WTC11 (cell line): ENCODE data around the gene ITPKB. TPM values are rescaled to one million over a fixed set of nuclear protein-coding genes. Genes with fewer than 3 reads are reported as not detected.

Source experiments
- ATAC-seq: fragments of 200-7000 bp; cut with Tn5 transposase; 2 replicates; pipeline ENCODE4 v1.10.0; 2021; ENCODE audit warnings: mild to moderate bottlenecking, moderate library complexity
- CTCF ChIA-PET: fragments of 300-600 bp; sonication (Branson Sonifier 250); formaldehyde crosslinking; loops from one replicate; lab custom pipeline; 2021; ENCODE audit warnings: antibody characterized with exemption; lab: Charles Lee
- POLR2A ChIA-PET: fragments of 350-600 bp; sonication (Branson Sonifier 250); formaldehyde crosslinking; loops from one replicate; lab custom pipeline; 2021; ENCODE audit warnings: antibody characterized with exemption; lab: Charles Lee
- DNase-seq: peaks from one replicate; pipeline ENCODE4 v3.0.0; 2021; ENCODE audit warnings: low spot score
- H3K27ac Mint-ChIP-seq: 2 replicates; pipeline ENCODE4 v1.8.0; 2021; ENCODE audit warnings: mixed read lengths
- H3K27me3 Mint-ChIP-seq: 2 replicates; pipeline ENCODE4 v1.8.0; 2021; ENCODE audit warnings: low read depth, mild to moderate bottlenecking, moderate library complexity, mixed read lengths
- H3K36me3 Mint-ChIP-seq: 2 replicates; pipeline ENCODE4 v1.8.0; 2021; ENCODE audit warnings: mixed read lengths
- H3K4me1 Mint-ChIP-seq: 2 replicates; pipeline ENCODE4 v1.8.0; 2022; ENCODE audit warnings: mixed read lengths
- H3K4me3 Mint-ChIP-seq: 2 replicates; pipeline ENCODE4 v1.8.0; 2021; ENCODE audit warnings: mild to moderate bottlenecking, moderate library complexity, mixed read lengths
- H3K9me3 Mint-ChIP-seq: 2 replicates; pipeline ENCODE4 v1.8.0; 2021; ENCODE audit warnings: mixed read lengths
- CREM ChIP-seq: sonication (generic); formaldehyde crosslinking; IDR thresholded peaks from 2 replicates; pipeline ENCODE4 v1.8.1; 2022; ENCODE audit warnings: mild to moderate bottlenecking, missing genetic modification reagents, moderate library complexity
- EMX1 ChIP-seq: fragments of 250-450 bp; sonication (Bioruptor Pico); IDR thresholded peaks from 2 replicates; pipeline ENCODE4 v1.8.0; 2021; ENCODE audit warnings: mild to moderate bottlenecking
- FOXJ3 ChIP-seq: sonication (generic); formaldehyde crosslinking; IDR thresholded peaks from 2 replicates; pipeline ENCODE4 v1.9.0; 2021; ENCODE audit warnings: missing genetic modification reagents, mild to moderate bottlenecking, borderline replicate concordance
- GABPB1 ChIP-seq: sonication (generic); formaldehyde crosslinking; IDR thresholded peaks from 2 replicates; pipeline ENCODE4 v1.8.1; 2023; ENCODE audit warnings: mild to moderate bottlenecking, missing genetic modification reagents
- MYBL2 ChIP-seq: sonication (generic); formaldehyde crosslinking; IDR thresholded peaks from 2 replicates; pipeline ENCODE4 v1.8.1; 2023; ENCODE audit warnings: mild to moderate bottlenecking, moderate library complexity, missing genetic modification reagents
- RORB ChIP-seq: fragments of 250-450 bp; sonication (Bioruptor Pico); IDR thresholded peaks from 2 replicates; pipeline ENCODE4 v1.9.0; 2021; ENCODE audit warnings: mild to moderate bottlenecking
- ZNF121 ChIP-seq: sonication (generic); formaldehyde crosslinking; IDR thresholded peaks from 2 replicates; pipeline ENCODE4 v1.8.0; 2023; ENCODE audit warnings: missing genetic modification reagents
- ZNF232 ChIP-seq: sonication (generic); formaldehyde crosslinking; IDR thresholded peaks from 2 replicates; pipeline ENCODE4 v1.8.0; 2022; ENCODE audit warnings: mild to moderate bottlenecking, missing genetic modification reagents
- ZNF416 ChIP-seq: fragments of 250-450 bp; sonication (Bioruptor Pico); IDR thresholded peaks from 2 replicates; pipeline ENCODE4 v1.9.0; 2021; ENCODE audit warnings: mild to moderate bottlenecking, inconsistent platforms
- ZNF671 ChIP-seq: fragments of 250-450 bp; sonication (Bioruptor Pico); IDR thresholded peaks from 2 replicates; pipeline ENCODE4 v1.8.0; 2021; ENCODE audit warnings: mild to moderate bottlenecking
- total RNA-seq: library from RNA; stranded (reverse); gene quantifications from 3 replicates; pipeline ENCODE4 v1.2.3, GENCODE V29; 2021
- TF ChIP-seq, protein P1 (sequence below): sonication (generic); formaldehyde crosslinking; IDR thresholded peaks from 2 replicates; pipeline ENCODE4 v1.8.1; 2022; ENCODE audit warnings: low read depth, missing genetic modification reagents, borderline replicate concordance
- TF ChIP-seq, protein P2 (sequence below): sonication (generic); formaldehyde crosslinking; IDR thresholded peaks from 2 replicates; pipeline ENCODE4 v1.8.0; 2022; ENCODE audit warnings: mild to moderate bottlenecking, missing genetic modification reagents
- TF ChIP-seq, protein P3 (sequence below): sonication (generic); formaldehyde crosslinking; IDR thresholded peaks from 2 replicates; pipeline ENCODE4 v1.8.0; 2023; ENCODE audit warnings: missing genetic modification reagents, mild to moderate bottlenecking, borderline replicate concordance
- TF ChIP-seq, protein P4 (sequence below): sonication (generic); formaldehyde crosslinking; IDR thresholded peaks from 2 replicates; pipeline ENCODE4 v1.8.0; 2022; ENCODE audit warnings: mild to moderate bottlenecking, missing genetic modification reagents
- TF ChIP-seq, protein P5 (sequence below): sonication (generic); formaldehyde crosslinking; conservative IDR thresholded peaks from 2 replicates; pipeline ENCODE4 v1.8.1; 2023; ENCODE audit warnings: mild to moderate bottlenecking, low read depth, missing genetic modification reagents, moderate library complexity
- TF ChIP-seq, protein P6 (sequence below): sonication (generic); formaldehyde crosslinking; IDR thresholded peaks from 2 replicates; pipeline ENCODE4 v1.8.1; 2023; ENCODE audit warnings: mild to moderate bottlenecking, moderate library complexity, missing genetic modification reagents

The ITPKB gene
- total RNA-seq, 1 experiment from 2014 or later: 15.6 TPM

DNA sequence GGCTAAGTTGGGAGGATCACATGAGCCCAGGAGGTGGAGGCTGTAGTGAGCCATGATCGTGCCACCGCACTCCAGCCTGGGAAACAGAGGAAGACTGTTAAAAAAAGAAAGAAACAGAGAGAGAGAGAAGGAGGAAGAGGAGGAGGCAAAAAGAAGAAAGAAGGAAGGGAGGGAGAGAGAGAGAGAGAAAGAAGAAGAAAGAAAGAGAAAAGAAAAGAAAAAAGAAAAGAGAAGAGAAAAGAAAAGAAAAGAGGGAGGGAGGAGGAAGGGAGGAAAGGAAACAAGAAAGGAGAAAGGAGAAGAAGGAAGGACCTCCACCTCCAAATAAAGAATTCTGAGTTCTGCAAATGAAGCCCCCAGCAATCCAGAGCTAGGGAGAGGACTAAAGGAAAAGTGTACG is 108.5 kb downstream of the ITPKB start:
- DNase-seq (no peak), ATAC-seq (no peak)
- Mint-ChIP-seq H3K4me3 (no peak overlapping the region), H3K27ac (no peak overlapping the region), H3K9me3 (peaks cover 5% of the 10 kb centered on the region), H3K27me3 (peaks cover 32% of the 10 kb centered on the region), H3K4me1 (peaks cover 9% of the 10 kb centered on the region; the same call in 1 of the 2 replicates), H3K36me3 (peaks cover 5% of the 10 kb centered on the region; the same call in 1 of the 2 replicates)
- ChIA-PET POLR2A (no interaction called here), CTCF (interaction anchor here (1.1 kb wide), 1 partner anchor 22 kb away, joined by 3 read pairs; no protein-coding TSS in a partner anchor)
- TF ChIP-seq FOXJ3 (CRISPR knock-in tag): no peak

DNA sequence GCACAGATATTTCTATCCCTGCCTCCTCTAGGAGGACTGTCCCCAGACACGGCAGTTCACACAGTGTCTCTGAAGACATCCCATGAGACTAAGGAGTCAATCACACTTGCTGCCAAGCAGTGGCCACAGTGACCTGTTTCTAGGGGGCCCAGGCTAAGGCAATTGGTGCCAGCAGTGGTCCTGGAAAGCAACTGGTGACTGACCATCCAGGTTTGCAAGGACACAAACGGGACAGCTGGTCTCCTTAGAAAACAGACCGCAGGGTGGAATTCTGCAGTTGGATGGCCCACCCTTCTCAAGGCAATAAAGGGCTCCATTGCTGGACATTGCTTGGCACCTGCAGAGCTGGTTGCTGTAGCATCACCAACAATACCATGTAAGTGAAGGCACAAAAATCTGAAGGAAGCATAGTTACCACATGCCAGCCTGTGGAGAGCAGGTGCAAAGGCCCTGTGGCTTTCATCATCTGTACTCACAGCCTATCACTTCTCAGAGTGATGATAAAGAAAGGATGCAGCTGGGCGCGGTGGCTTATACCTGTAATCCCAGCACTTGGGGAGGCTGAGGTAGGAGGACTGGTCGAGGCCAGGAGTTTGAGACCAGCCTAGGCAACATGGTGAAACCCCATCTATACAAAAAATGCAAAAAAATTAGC is 109.1 kb downstream of the ITPKB start:
- ChIA-PET CTCF (interaction anchor here (0.7 to 1.5 kb wide), 3 partner anchors 21 to 47 kb away, joined by 3 to 6 read pairs (median 5); no protein-coding TSS in a partner anchor), POLR2A (interaction anchor here (0.5 kb wide), 1 partner anchor 10 kb away, joined by 5 read pairs; no protein-coding TSS in a partner anchor)
- peaks cover 3% of the 10 kb centered on the region; the same call in 1 of the 2 replicates for H3K4me1 Mint-ChIP-seq
- DNase-seq (no peak), ATAC-seq (no peak)
- no peak overlapping the region for H3K27ac Mint-ChIP-seq
- no peak overlapping the region for H3K4me3 Mint-ChIP-seq
- peaks cover 5% of the 10 kb centered on the region for H3K9me3 Mint-ChIP-seq
- H3K36me3 Mint-ChIP-seq: peaks cover 5% of the 10 kb centered on the region; the same call in 1 of the 2 replicates
- TF ChIP-seq, protein P1, sequence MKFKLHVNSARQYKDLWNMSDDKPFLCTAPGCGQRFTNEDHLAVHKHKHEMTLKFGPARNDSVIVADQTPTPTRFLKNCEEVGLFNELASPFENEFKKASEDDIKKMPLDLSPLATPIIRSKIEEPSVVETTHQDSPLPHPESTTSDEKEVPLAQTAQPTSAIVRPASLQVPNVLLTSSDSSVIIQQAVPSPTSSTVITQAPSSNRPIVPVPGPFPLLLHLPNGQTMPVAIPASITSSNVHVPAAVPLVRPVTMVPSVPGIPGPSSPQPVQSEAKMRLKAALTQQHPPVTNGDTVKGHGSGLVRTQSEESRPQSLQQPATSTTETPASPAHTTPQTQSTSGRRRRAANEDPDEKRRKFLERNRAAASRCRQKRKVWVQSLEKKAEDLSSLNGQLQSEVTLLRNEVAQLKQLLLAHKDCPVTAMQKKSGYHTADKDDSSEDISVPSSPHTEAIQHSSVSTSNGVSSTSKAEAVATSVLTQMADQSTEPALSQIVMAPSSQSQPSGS: no peak
- H3K27me3 Mint-ChIP-seq: peaks cover 35% of the 10 kb centered on the region

DNA sequence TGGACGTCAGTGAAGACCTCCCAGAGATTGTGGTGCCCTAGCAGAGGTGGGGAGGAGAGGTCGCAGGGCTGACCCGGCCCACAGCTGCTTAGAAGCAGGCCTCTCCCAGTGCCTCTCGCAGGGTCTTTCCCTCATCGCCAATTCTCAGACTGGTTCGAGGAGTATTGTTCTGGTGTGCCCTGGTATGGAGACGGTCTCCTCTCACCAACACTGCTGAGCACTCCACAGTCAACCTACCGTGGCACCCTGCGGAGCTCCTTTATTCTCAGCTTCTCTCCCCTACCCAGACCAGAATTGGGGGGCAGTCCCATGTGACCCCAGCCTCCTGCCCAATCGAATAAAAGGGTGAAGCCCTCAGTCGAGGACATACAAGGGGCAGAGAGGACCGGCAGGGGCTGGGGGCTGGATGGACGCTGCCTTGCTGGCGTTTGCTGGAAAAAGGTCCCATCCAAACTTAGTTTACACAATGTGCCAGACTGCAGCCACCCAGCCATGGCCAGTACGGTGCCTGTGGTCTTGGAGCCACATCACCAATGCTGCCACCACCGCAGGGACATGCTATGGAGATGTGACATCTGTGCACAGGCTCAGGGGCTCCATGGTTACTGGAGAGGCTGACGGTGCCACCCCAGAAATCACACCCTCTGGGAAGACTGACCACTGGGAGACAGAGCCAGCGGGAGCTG is 109.7 kb downstream of the ITPKB start:
- peaks cover 5% of the 10 kb centered on the region; the same call in 1 of the 2 replicates for H3K36me3 Mint-ChIP-seq
- H3K4me1 Mint-ChIP-seq: 0 out of 2 replicates have a peak, but pooled peaks cover 2% of the 10 kb centered on the region
- ATAC-seq (no peak), DNase-seq (no peak)
- H3K4me3 Mint-ChIP-seq: no peak overlapping the region
- ChIA-PET POLR2A (interaction anchor here (0.5 kb wide), 1 partner anchor 9 kb away, joined by 5 read pairs; no protein-coding TSS in a partner anchor), CTCF (interaction anchor here (0.7 to 1.5 kb wide), 4 partner anchors 9 to 47 kb away, joined by 3 to 6 read pairs (median 4); no protein-coding TSS in a partner anchor)
- no peak overlapping the region for H3K27ac Mint-ChIP-seq
- H3K27me3 Mint-ChIP-seq: peaks cover 35% of the 10 kb centered on the region
- peaks cover 5% of the 10 kb centered on the region for H3K9me3 Mint-ChIP-seq
- TF ChIP-seq, protein P2, sequence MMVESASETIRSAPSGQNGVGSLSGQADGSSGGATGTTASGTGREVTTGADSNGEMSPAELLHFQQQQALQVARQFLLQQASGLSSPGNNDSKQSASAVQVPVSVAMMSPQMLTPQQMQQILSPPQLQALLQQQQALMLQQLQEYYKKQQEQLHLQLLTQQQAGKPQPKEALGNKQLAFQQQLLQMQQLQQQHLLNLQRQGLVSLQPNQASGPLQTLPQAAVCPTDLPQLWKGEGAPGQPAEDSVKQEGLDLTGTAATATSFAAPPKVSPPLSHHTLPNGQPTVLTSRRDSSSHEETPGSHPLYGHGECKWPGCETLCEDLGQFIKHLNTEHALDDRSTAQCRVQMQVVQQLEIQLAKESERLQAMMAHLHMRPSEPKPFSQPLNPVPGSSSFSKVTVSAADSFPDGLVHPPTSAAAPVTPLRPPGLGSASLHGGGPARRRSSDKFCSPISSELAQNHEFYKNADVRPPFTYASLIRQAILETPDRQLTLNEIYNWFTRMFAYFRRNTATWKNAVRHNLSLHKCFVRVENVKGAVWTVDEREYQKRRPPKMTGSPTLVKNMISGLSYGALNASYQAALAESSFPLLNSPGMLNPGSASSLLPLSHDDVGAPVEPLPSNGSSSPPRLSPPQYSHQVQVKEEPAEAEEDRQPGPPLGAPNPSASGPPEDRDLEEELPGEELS (CRISPR knock-in tag): no peak
- TF ChIP-seq CREM (CRISPR knock-in tag) (no peak), MYBL2 (CRISPR knock-in tag) (no peak), RORB (CRISPR knock-in tag) (no peak), ZNF232 (CRISPR knock-in tag) (no peak), ZNF121 (CRISPR knock-in tag) (no peak), GABPB1 (no peak), EMX1 (no peak), ZNF416 (CRISPR knock-in tag) (no peak), ZNF671 (no peak)
- TF ChIP-seq, protein P3, sequence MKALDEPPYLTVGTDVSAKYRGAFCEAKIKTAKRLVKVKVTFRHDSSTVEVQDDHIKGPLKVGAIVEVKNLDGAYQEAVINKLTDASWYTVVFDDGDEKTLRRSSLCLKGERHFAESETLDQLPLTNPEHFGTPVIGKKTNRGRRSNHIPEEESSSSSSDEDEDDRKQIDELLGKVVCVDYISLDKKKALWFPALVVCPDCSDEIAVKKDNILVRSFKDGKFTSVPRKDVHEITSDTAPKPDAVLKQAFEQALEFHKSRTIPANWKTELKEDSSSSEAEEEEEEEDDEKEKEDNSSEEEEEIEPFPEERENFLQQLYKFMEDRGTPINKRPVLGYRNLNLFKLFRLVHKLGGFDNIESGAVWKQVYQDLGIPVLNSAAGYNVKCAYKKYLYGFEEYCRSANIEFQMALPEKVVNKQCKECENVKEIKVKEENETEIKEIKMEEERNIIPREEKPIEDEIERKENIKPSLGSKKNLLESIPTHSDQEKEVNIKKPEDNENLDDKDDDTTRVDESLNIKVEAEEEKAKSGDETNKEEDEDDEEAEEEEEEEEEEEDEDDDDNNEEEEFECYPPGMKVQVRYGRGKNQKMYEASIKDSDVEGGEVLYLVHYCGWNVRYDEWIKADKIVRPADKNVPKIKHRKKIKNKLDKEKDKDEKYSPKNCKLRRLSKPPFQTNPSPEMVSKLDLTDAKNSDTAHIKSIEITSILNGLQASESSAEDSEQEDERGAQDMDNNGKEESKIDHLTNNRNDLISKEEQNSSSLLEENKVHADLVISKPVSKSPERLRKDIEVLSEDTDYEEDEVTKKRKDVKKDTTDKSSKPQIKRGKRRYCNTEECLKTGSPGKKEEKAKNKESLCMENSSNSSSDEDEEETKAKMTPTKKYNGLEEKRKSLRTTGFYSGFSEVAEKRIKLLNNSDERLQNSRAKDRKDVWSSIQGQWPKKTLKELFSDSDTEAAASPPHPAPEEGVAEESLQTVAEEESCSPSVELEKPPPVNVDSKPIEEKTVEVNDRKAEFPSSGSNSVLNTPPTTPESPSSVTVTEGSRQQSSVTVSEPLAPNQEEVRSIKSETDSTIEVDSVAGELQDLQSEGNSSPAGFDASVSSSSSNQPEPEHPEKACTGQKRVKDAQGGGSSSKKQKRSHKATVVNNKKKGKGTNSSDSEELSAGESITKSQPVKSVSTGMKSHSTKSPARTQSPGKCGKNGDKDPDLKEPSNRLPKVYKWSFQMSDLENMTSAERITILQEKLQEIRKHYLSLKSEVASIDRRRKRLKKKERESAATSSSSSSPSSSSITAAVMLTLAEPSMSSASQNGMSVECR: no peak
- TF ChIP-seq, protein P4, sequence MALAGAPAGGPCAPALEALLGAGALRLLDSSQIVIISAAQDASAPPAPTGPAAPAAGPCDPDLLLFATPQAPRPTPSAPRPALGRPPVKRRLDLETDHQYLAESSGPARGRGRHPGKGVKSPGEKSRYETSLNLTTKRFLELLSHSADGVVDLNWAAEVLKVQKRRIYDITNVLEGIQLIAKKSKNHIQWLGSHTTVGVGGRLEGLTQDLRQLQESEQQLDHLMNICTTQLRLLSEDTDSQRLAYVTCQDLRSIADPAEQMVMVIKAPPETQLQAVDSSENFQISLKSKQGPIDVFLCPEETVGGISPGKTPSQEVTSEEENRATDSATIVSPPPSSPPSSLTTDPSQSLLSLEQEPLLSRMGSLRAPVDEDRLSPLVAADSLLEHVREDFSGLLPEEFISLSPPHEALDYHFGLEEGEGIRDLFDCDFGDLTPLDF (CRISPR knock-in tag): no peak
- TF ChIP-seq, protein P5, sequence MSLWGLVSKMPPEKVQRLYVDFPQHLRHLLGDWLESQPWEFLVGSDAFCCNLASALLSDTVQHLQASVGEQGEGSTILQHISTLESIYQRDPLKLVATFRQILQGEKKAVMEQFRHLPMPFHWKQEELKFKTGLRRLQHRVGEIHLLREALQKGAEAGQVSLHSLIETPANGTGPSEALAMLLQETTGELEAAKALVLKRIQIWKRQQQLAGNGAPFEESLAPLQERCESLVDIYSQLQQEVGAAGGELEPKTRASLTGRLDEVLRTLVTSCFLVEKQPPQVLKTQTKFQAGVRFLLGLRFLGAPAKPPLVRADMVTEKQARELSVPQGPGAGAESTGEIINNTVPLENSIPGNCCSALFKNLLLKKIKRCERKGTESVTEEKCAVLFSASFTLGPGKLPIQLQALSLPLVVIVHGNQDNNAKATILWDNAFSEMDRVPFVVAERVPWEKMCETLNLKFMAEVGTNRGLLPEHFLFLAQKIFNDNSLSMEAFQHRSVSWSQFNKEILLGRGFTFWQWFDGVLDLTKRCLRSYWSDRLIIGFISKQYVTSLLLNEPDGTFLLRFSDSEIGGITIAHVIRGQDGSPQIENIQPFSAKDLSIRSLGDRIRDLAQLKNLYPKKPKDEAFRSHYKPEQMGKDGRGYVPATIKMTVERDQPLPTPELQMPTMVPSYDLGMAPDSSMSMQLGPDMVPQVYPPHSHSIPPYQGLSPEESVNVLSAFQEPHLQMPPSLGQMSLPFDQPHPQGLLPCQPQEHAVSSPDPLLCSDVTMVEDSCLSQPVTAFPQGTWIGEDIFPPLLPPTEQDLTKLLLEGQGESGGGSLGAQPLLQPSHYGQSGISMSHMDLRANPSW (CRISPR knock-in tag): no peak
- TF ChIP-seq, protein P6, sequence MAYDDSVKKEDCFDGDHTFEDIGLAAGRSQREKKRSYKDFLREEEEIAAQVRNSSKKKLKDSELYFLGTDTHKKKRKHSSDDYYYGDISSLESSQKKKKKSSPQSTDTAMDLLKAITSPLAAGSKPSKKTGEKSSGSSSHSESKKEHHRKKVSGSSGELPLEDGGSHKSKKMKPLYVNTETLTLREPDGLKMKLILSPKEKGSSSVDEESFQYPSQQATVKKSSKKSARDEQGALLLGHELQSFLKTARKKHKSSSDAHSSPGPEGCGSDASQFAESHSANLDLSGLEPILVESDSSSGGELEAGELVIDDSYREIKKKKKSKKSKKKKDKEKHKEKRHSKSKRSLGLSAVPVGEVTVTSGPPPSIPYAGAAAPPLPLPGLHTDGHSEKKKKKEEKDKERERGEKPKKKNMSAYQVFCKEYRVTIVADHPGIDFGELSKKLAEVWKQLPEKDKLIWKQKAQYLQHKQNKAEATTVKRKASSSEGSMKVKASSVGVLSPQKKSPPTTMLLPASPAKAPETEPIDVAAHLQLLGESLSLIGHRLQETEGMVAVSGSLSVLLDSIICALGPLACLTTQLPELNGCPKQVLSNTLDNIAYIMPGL: no peak
